Immature natural killer cell (primary cell): ENCODE results near the gene SPART. TPM values are rescaled to one million over a fixed set of nuclear protein-coding genes. Genes with fewer than 3 reads are reported as not detected.
"Not testable (repeated sequence)": the region's sequence is repeated elsewhere in the genome, so short reads cannot be mapped to it uniquely, and the experiment has no call there.

ENCODE experiments used
- DNase-seq, 3 donors: peaks; one replicate each; pipeline ENCODE4 v3.0.0; 2022; ENCODE audit warnings: mixed read lengths in 1 of 3
- H3K27ac Mint-ChIP-seq, 6 donors: one replicate each; pipeline ENCODE4 v1.8.0; 2020; ENCODE audit warnings: mixed read lengths in 6 of 6, mild to moderate bottlenecking in 5 of 6, inconsistent platforms in 4 of 6, moderate library complexity in 3 of 6
- H3K27me3 Mint-ChIP-seq, 3 donors: one replicate each; pipeline ENCODE4 v1.8.0; 2020 to 2021; ENCODE audit warnings: low read depth in 3 of 3, mild to moderate bottlenecking in 3 of 3, mixed read lengths in 3 of 3, moderate library complexity in 3 of 3, inconsistent platforms in 1 of 3
- H3K36me3 Mint-ChIP-seq, 3 donors: one replicate each; pipeline ENCODE4 v1.8.0; 2020; ENCODE audit warnings: mixed read lengths in 3 of 3, inconsistent platforms in 2 of 3, mild to moderate bottlenecking in 2 of 3
- H3K4me1 Mint-ChIP-seq, 2 donors: one replicate each; pipeline ENCODE4 v1.8.0; 2020; ENCODE audit warnings: inconsistent platforms in 2 of 2, mild to moderate bottlenecking in 2 of 2, mixed read lengths in 2 of 2, moderate library complexity in 1 of 2
- H3K4me3 Mint-ChIP-seq, 5 donors: one replicate each; pipeline ENCODE4 v1.8.0; 2020; ENCODE audit warnings: mild to moderate bottlenecking in 5 of 5, mixed read lengths in 5 of 5, inconsistent platforms in 3 of 5, moderate library complexity in 3 of 5
- H3K9me3 Mint-ChIP-seq, 6 donors: one replicate each; pipeline ENCODE4 v1.8.0; 2020; ENCODE audit warnings: mild to moderate bottlenecking in 6 of 6, mixed read lengths in 6 of 6, inconsistent platforms in 4 of 6, moderate library complexity in 3 of 6
- polyA plus RNA-seq, 3 donors: library from polyadenylated mRNA; unstranded; fragments of 300-500 nt; fragmentation: Illumina TruSeq; gene quantifications; one replicate each; pipeline ENCODE4 v1.2.3, GENCODE V29; 2021

Gene SPART
- polyA plus RNA-seq, 3 donors from 2014 or later = 18.4 to 55.4 (median 48.7) TPM

- peaks cover 12 to 19% (median 18%) of the 10 kb centered on the region in 3 donors for H3K27me3 Mint-ChIP-seq
- DNase-seq = peak in 2 of 3 donors; percentile 60 to 66
- H3K36me3 Mint-ChIP-seq = no peaks in the 10 kb centered on the region
- H3K4me1 Mint-ChIP-seq = peaks cover 27 to 49% of the 10 kb centered on the region in 2 donors
- peak overlapping the region; percentile 98 to 100 (median 98) for H3K27ac Mint-ChIP-seq
- peak overlapping the region; percentile 93 to 99 (median 98) for H3K4me3 Mint-ChIP-seq
- no peaks in the 10 kb centered on the region for H3K9me3 Mint-ChIP-seq
Observed at GRCh38 chr13:36344886-36345437, 1.2 kb downstream of the SPART start.

- no peak for DNase-seq
- peak overlapping the region; percentile 25 to 98 (median 59) for H3K4me3 Mint-ChIP-seq
- no peaks in the 10 kb centered on the region for H3K9me3 Mint-ChIP-seq
- H3K27ac Mint-ChIP-seq = peak overlapping the region; percentile 70 to 100 (median 98)
- H3K27me3 Mint-ChIP-seq = peaks cover 12 to 19% (median 18%) of the 10 kb centered on the region in 3 donors
- no peaks in the 10 kb centered on the region for H3K36me3 Mint-ChIP-seq
- peaks cover 27 to 49% of the 10 kb centered on the region in 2 donors for H3K4me1 Mint-ChIP-seq
Observed at GRCh38 chr13:36344173-36344572, 2.0 kb downstream of the SPART start.

GRCh38 chr13:36343766-36344165, 2.4 kb downstream of the SPART start:
- Mint-ChIP-seq H3K9me3 (no peaks in the 10 kb centered on the region), H3K36me3 (no peaks in the 10 kb centered on the region), H3K27me3 (peaks cover 12 to 19% (median 18%) of the 10 kb centered on the region in 3 donors), H3K27ac (peak overlapping the region; percentile 70 to 100 (median 98)), H3K4me1 (peaks cover 27 to 53% of the 10 kb centered on the region in 2 donors), H3K4me3 (peak overlapping the region; percentile 25 to 98 (median 59))
- DNase-seq = no peak

- no peak overlapping the region for H3K4me3 Mint-ChIP-seq
- no peaks in the 10 kb centered on the region for H3K9me3 Mint-ChIP-seq
- DNase-seq = no peak
- peaks cover 31 to 63% of the 10 kb centered on the region in 2 donors for H3K4me1 Mint-ChIP-seq
- peaks cover 12 to 18% (median 18%) of the 10 kb centered on the region in 3 donors for H3K27me3 Mint-ChIP-seq
- peak overlapping the region in 4 of 6 donors; percentile 0 to 26 (median 7) for H3K27ac Mint-ChIP-seq
- no peaks in the 10 kb centered on the region for H3K36me3 Mint-ChIP-seq
Observed at GRCh38 chr13:36342715-36343114, 3.5 kb downstream of the SPART start.

GRCh38 chr13:36341718-36342117, 4.5 kb downstream of the SPART start:
- no peak for DNase-seq
- H3K9me3 Mint-ChIP-seq = no peaks in the 10 kb centered on the region
- H3K4me1 Mint-ChIP-seq = peaks cover 36 to 68% of the 10 kb centered on the region in 2 donors

GRCh38 chr13:36339600-36340155, 6.5 kb downstream of the SPART start:
- H3K27me3 Mint-ChIP-seq = peaks cover 0 to 3% (median 1%) of the 10 kb centered on the region in 3 donors
- H3K4me1 Mint-ChIP-seq = peaks cover 35 to 76% of the 10 kb centered on the region in 2 donors
- no peak overlapping the region for H3K4me3 Mint-ChIP-seq
- H3K27ac Mint-ChIP-seq = no peak overlapping the region
- H3K9me3 Mint-ChIP-seq = no peaks in the 10 kb centered on the region
- H3K36me3 Mint-ChIP-seq = peaks cover 0 to 4% (median 0%) of the 10 kb centered on the region in 3 donors
- DNase-seq = no peak

More at GRCh38 chr13:36341718-36342117, 4.5 kb downstream of the SPART start:
- Mint-ChIP-seq H3K36me3 (no peaks in the 10 kb centered on the region), H3K4me3 (no peak overlapping the region), H3K27ac (peak overlapping the region in 1 of 6 donors; percentile 50), H3K27me3 (peaks cover 11 to 17% (median 16%) of the 10 kb centered on the region in 3 donors)

GRCh38 chr13:36337938-36338641, 8.1 kb downstream of the SPART start:
- H3K36me3 Mint-ChIP-seq = peaks cover 0 to 4% (median 3%) of the 10 kb centered on the region in 3 donors
- no peak overlapping the region for H3K27ac Mint-ChIP-seq
- peaks cover 0 to 1% (median 0%) of the 10 kb centered on the region in 3 donors for H3K27me3 Mint-ChIP-seq
- H3K4me1 Mint-ChIP-seq = peaks cover 35 to 77% of the 10 kb centered on the region in 2 donors
- no peak for DNase-seq
- H3K4me3 Mint-ChIP-seq = no peak overlapping the region
- no peaks in the 10 kb centered on the region for H3K9me3 Mint-ChIP-seq

GRCh38 chr13:36332986-36333385, 13.2 kb downstream of the SPART start:
- Mint-ChIP-seq H3K27ac (no peak overlapping the region), H3K4me3 (no peak overlapping the region), H3K9me3 (no peaks in the 10 kb centered on the region), H3K27me3 (peaks cover 0 to 2% (median 0%) of the 10 kb centered on the region in 3 donors), H3K36me3 (peaks cover 15 to 24% (median 20%) of the 10 kb centered on the region in 3 donors), H3K4me1 (peaks cover 33 to 64% of the 10 kb centered on the region in 2 donors)
- DNase-seq = no peak

- not testable (repeated sequence) for H3K9me3 Mint-ChIP-seq, H3K4me3 Mint-ChIP-seq, H3K27ac Mint-ChIP-seq, DNase-seq, H3K27me3 Mint-ChIP-seq
- Mint-ChIP-seq H3K36me3 (peaks cover 15 to 25% (median 24%) of the 10 kb centered on the region in 3 donors), H3K4me1 (peaks cover 28 to 57% of the 10 kb centered on the region in 2 donors)
Observed at GRCh38 chr13:36332255-36332654, 13.9 kb downstream of the SPART start.

GRCh38 chr13:36331280-36331679, 14.9 kb downstream of the SPART start:
- Mint-ChIP-seq H3K27ac (peak overlapping the region in 1 of 6 donors; percentile 8), H3K27me3 (peaks cover 0 to 2% (median 0%) of the 10 kb centered on the region in 3 donors), H3K36me3 (peaks cover 23 to 33% (median 31%) of the 10 kb centered on the region in 3 donors), H3K9me3 (no peaks in the 10 kb centered on the region), H3K4me1 (peaks cover 24 to 54% of the 10 kb centered on the region in 2 donors), H3K4me3 (no peak overlapping the region)
- DNase-seq = no peak

- Mint-ChIP-seq H3K27ac (no peak overlapping the region), H3K27me3 (peaks cover 0 to 3% (median 2%) of the 10 kb centered on the region in 3 donors), H3K9me3 (no peaks in the 10 kb centered on the region), H3K4me3 (no peak overlapping the region), H3K4me1 (peaks cover 27 to 46% of the 10 kb centered on the region in 2 donors), H3K36me3 (peaks cover 37 to 44% (median 38%) of the 10 kb centered on the region in 3 donors)
- DNase-seq = no peak
Observed at GRCh38 chr13:36329361-36329760, 16.8 kb downstream of the SPART start.

- no peak for DNase-seq
- peaks cover 0 to 3% (median 2%) of the 10 kb centered on the region in 3 donors for H3K27me3 Mint-ChIP-seq
- H3K9me3 Mint-ChIP-seq = no peaks in the 10 kb centered on the region
- H3K27ac Mint-ChIP-seq = no peak overlapping the region
- H3K36me3 Mint-ChIP-seq = peaks cover 35 to 48% (median 38%) of the 10 kb centered on the region in 3 donors
- no peak overlapping the region for H3K4me3 Mint-ChIP-seq
- peaks cover 22 to 41% of the 10 kb centered on the region in 2 donors for H3K4me1 Mint-ChIP-seq
Observed at GRCh38 chr13:36328821-36329220, 17.4 kb downstream of the SPART start.

GRCh38 chr13:36325912-36326311, 20.3 kb downstream of the SPART start:
- Mint-ChIP-seq H3K9me3 (no peaks in the 10 kb centered on the region), H3K4me3 (no peak overlapping the region), H3K4me1 (peaks cover 17 to 23% of the 10 kb centered on the region in 2 donors), H3K36me3 (peaks cover 35 to 56% (median 46%) of the 10 kb centered on the region in 3 donors), H3K27me3 (peaks cover 0 to 3% (median 0%) of the 10 kb centered on the region in 3 donors), H3K27ac (peak overlapping the region in 1 of 6 donors; percentile 66)
- no peak for DNase-seq

GRCh38 chr13:36324881-36325280, 21.3 kb downstream of the SPART start:
- not testable (repeated sequence) for H3K27ac Mint-ChIP-seq, H3K27me3 Mint-ChIP-seq, DNase-seq, H3K4me3 Mint-ChIP-seq, H3K9me3 Mint-ChIP-seq
- Mint-ChIP-seq H3K4me1 (peaks cover 27 to 30% of the 10 kb centered on the region in 2 donors), H3K36me3 (peaks cover 35 to 49% (median 41%) of the 10 kb centered on the region in 3 donors)
